ENCODE results near the gene PLA2G12B.
"Not testable (repeated sequence)": the region's sequence is repeated elsewhere in the genome, so short reads cannot be mapped to it uniquely, and the experiment has no call there.

Gene PLA2G12B

GRCh38 chr10:72997099-72997498, 42.5 kb upstream of the PLA2G12B start:
- Histone ChIP-seq H3K4me2 (ENCODE audit: low read length) (no peak overlapping the region), H3K79me2 (ENCODE audit: control insufficient read depth, low read length) (no peaks in the 10 kb centered on the region), H3K36me3 (ENCODE audit: control insufficient read depth, low read length) (no peaks in the 10 kb centered on the region), H3F3A (ENCODE audit: control insufficient read depth, insufficient read depth) (peaks cover 2% of the 10 kb centered on the region; the same call in 1 of the 2 replicates), H3K9me2 (replicated peaks; ENCODE audit: control insufficient read depth, low read length) (no peaks in the 10 kb centered on the region), H3K9me3 (ENCODE audit: control insufficient read depth, insufficient read depth, low read length) (no peaks in the 10 kb centered on the region), H3K4me3 (ENCODE audit: low read length) (no peak overlapping the region), H3K27ac (ENCODE audit: low read depth, low read length) (no peak overlapping the region), H3K4me1 (ENCODE audit: control insufficient read depth, low read length) (no peaks in the 10 kb centered on the region), H3K27me3 (ENCODE audit: control insufficient read depth, low read length) (no peaks in the 10 kb centered on the region), H4K20me1 (ENCODE audit: control insufficient read depth, insufficient read depth, low read depth, low read length) (no peaks in the 10 kb centered on the region)
- TF ChIP-seq CTCF (IDR thresholded peaks at IDR 0.05; ENCODE audit: low read depth, low read length, poor library complexity, severe bottlenecking) (no peak), EZH2phosphoT487 (IDR thresholded peaks at IDR 0.05; ENCODE audit: borderline replicate concordance, low read length) (no peak)

DNA sequence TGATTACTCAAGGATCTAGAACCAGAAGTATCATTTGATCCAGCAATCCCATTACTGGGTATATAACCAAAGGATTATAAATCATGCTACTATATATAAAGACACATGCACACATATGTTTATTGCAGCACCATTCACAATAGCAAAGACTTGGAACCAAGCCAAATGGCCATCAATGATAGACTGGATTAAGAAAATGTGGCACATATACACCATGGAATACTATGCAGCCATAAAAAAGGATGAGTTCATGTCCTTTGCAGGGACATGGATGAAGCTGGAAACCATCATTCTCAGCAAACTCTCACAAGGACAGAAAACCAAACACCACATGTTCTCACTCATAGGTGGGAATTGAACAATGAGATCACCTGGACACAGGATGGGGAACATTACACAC, 40.9 kb upstream of the PLA2G12B start:
- H3K9me3 ChIP-seq (ENCODE audit: control insufficient read depth, insufficient read depth, low read length); H3K36me3 ChIP-seq (ENCODE audit: control insufficient read depth, low read length); H3K27me3 ChIP-seq (ENCODE audit: control insufficient read depth, low read length); H4K20me1 ChIP-seq (ENCODE audit: control insufficient read depth, insufficient read depth, low read depth, low read length); H3K4me2 ChIP-seq (ENCODE audit: low read length); H3K79me2 ChIP-seq (ENCODE audit: control insufficient read depth, low read length); H3K27ac ChIP-seq (ENCODE audit: low read depth, low read length); H3F3A ChIP-seq (ENCODE audit: control insufficient read depth, insufficient read depth); H3K4me1 ChIP-seq (ENCODE audit: control insufficient read depth, low read length); H3K9me2 ChIP-seq (replicated peaks; ENCODE audit: control insufficient read depth, low read length); H3K4me3 ChIP-seq (ENCODE audit: low read length): not testable (repeated sequence)

GRCh38 chr10:72989771-72990170, 35.2 kb upstream of the PLA2G12B start:
- not testable (repeated sequence) for H3K27ac ChIP-seq (ENCODE audit: low read depth, low read length)

DNA sequence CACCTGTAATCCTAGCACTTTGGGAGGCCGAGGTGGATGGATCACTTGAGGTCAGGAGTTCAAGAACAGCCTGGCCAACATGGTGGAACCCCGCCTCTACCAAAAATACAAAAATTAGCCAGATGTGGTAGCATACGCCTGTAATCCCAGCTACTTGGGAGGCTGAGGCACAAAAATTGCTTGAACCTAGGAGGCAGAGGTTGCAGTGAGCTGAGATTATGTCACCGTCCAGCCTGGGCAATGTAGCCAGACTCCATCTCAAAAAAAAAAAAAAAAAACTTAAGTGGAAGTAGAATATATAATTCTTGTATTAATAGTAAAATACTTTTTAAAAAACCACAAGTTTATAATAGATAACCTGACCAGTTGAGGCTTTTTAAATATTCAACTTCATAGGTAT, 30.0 kb upstream of the PLA2G12B start:
- not testable (repeated sequence) for H3K36me3 ChIP-seq (ENCODE audit: control insufficient read depth, low read length); H3F3A ChIP-seq (ENCODE audit: control insufficient read depth, insufficient read depth); H3K4me1 ChIP-seq (ENCODE audit: control insufficient read depth, low read length); H3K79me2 ChIP-seq (ENCODE audit: control insufficient read depth, low read length); H3K9me2 ChIP-seq (replicated peaks; ENCODE audit: control insufficient read depth, low read length); H3K4me3 ChIP-seq (ENCODE audit: low read length); H4K20me1 ChIP-seq (ENCODE audit: control insufficient read depth, insufficient read depth, low read depth, low read length); H3K27ac ChIP-seq (ENCODE audit: low read depth, low read length); H3K27me3 ChIP-seq (ENCODE audit: control insufficient read depth, low read length); H3K4me2 ChIP-seq (ENCODE audit: low read length)
- H3K9me3 ChIP-seq (ENCODE audit: control insufficient read depth, insufficient read depth, low read length): peaks cover 12% of the 10 kb centered on the region

More at GRCh38 chr10:72989771-72990170, 35.2 kb upstream of the PLA2G12B start:
- not testable (repeated sequence) for H3K27me3 ChIP-seq (ENCODE audit: control insufficient read depth, low read length); H3K79me2 ChIP-seq (ENCODE audit: control insufficient read depth, low read length); H3K9me2 ChIP-seq (replicated peaks; ENCODE audit: control insufficient read depth, low read length); H3K9me3 ChIP-seq (ENCODE audit: control insufficient read depth, insufficient read depth, low read length); H3K4me1 ChIP-seq (ENCODE audit: control insufficient read depth, low read length); H4K20me1 ChIP-seq (ENCODE audit: control insufficient read depth, insufficient read depth, low read depth, low read length); H3K4me3 ChIP-seq (ENCODE audit: low read length); H3K4me2 ChIP-seq (ENCODE audit: low read length); H3F3A ChIP-seq (ENCODE audit: control insufficient read depth, insufficient read depth); H3K36me3 ChIP-seq (ENCODE audit: control insufficient read depth, low read length)

GRCh38 chr10:72981882-72982529, 27.4 kb upstream of the PLA2G12B start:
- no peak overlapping the region for H3K27ac ChIP-seq (ENCODE audit: low read depth, low read length)
- no peaks in the 10 kb centered on the region for H3K4me1 ChIP-seq (ENCODE audit: control insufficient read depth, low read length)
- H3K4me3 ChIP-seq (ENCODE audit: low read length): no peak overlapping the region
- H3F3A ChIP-seq (ENCODE audit: control insufficient read depth, insufficient read depth): no peaks in the 10 kb centered on the region
- H4K20me1 ChIP-seq (ENCODE audit: control insufficient read depth, insufficient read depth, low read depth, low read length): no peaks in the 10 kb centered on the region
- peaks cover 14% of the 10 kb centered on the region for H3K9me3 ChIP-seq (ENCODE audit: control insufficient read depth, insufficient read depth, low read length)
- H3K4me2 ChIP-seq (ENCODE audit: low read length): no peak overlapping the region
- no peaks in the 10 kb centered on the region for H3K27me3 ChIP-seq (ENCODE audit: control insufficient read depth, low read length)
- no peaks in the 10 kb centered on the region for H3K79me2 ChIP-seq (ENCODE audit: control insufficient read depth, low read length)
- TF ChIP-seq EZH2phosphoT487 (IDR thresholded peaks at IDR 0.05; ENCODE audit: borderline replicate concordance, low read length) (no peak), CTCF (IDR thresholded peaks at IDR 0.05; ENCODE audit: low read depth, low read length, poor library complexity, severe bottlenecking) (no peak)
- no peaks in the 10 kb centered on the region for H3K36me3 ChIP-seq (ENCODE audit: control insufficient read depth, low read length)
- H3K9me2 ChIP-seq (replicated peaks; ENCODE audit: control insufficient read depth, low read length): no peaks in the 10 kb centered on the region

Data from DOHH2 (cell line).